Activated naive CD8-positive, alpha-beta T cell treated with anti-CD3 and anti-CD28 coated beads for 36 hours (primary cell): ENCODE data around the gene PRKAG2. TPM values are rescaled to one million over a fixed set of nuclear protein-coding genes. Genes with fewer than 3 reads are reported as not detected.

Experiments
- DNase-seq: peaks from one replicate; pipeline ENCODE4 v3.0.0; 2021
- H3K27ac Mint-ChIP-seq: one replicate; pipeline ENCODE4 v1.8.0; 2022; ENCODE audit warnings: mild to moderate bottlenecking, moderate library complexity, mixed read lengths
- H3K27me3 Mint-ChIP-seq: one replicate; pipeline ENCODE4 v1.8.0; 2022; ENCODE audit warnings: mild to moderate bottlenecking, mixed read lengths
- H3K36me3 Mint-ChIP-seq: one replicate; pipeline ENCODE4 v1.8.0; 2021; ENCODE audit warnings: mild to moderate bottlenecking, mixed read lengths
- H3K4me1 Mint-ChIP-seq: one replicate; pipeline ENCODE4 v1.8.0; 2021; ENCODE audit warnings: mixed read lengths
- H3K4me3 Mint-ChIP-seq: one replicate; pipeline ENCODE4 v1.8.0; 2022; ENCODE audit warnings: mild to moderate bottlenecking, moderate library complexity, mixed read lengths
- H3K9me3 Mint-ChIP-seq: one replicate; pipeline ENCODE4 v1.8.0; 2022; ENCODE audit warnings: mixed read lengths
- total RNA-seq, 2 experiments: library from RNA; stranded (reverse); gene quantifications; one replicate each; pipeline ENCODE4 v1.2.3, GENCODE V29; 2021

Gene PRKAG2
- total RNA-seq, 2 experiments from 2014 or later = 18.7 to 19.4 TPM

GRCh38 chr7:151684408-151685175, 192.3 kb downstream of the PRKAG2 start:
- Mint-ChIP-seq H3K4me1 (peaks cover 7% of the 10 kb centered on the region), H3K27ac (no peak overlapping the region)

DNA sequence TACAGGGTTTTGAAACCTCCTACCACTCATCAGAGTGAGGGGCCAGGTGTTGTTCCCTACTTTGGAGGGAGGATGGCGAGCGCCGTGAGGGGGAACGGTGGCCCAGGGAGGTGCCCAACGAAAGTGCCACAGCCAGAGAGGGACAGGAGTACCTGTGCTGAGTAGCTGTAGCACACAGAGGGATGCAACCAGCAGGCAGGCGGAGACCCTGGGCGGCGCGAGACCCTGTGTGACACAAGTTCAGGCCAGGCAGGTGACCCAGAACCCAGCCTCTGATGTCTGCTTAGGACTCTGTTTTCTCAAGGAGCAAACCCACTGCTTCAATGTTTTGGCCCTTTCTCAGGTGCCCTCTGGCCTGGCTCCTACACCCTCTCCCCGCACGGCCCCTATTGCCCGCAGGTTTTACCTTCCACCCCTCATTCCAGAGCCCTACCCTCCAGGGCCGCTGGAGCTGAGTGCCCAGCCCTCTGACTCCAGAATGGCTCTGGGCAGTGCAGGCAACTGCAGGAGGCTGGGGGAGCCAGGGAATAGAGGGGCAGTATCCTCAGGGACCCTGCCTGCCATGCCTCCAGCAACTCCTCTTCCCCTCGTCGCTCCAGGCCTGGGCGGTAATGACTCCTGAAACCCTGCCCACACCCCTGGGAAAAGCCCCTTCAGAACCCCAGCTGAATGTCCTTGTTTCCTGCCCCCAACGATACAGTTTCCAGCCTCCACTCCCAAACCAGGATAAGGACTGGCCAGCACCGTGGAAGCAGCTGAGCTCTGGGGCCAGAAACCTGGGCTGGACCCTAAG, 193.1 kb downstream of the PRKAG2 start:
- Mint-ChIP-seq H3K9me3 (no peaks in the 10 kb centered on the region), H3K27me3 (no peaks in the 10 kb centered on the region), H3K4me1 (peaks cover 14% of the 10 kb centered on the region), H3K36me3 (no peaks in the 10 kb centered on the region), H3K27ac (no peak overlapping the region), H3K4me3 (no peak overlapping the region)
- no peak for DNase-seq

More at GRCh38 chr7:151684408-151685175, 192.3 kb downstream of the PRKAG2 start:
- no peaks in the 10 kb centered on the region for H3K27me3 Mint-ChIP-seq
- no peak for DNase-seq
- H3K36me3 Mint-ChIP-seq = no peaks in the 10 kb centered on the region
- no peak overlapping the region for H3K4me3 Mint-ChIP-seq
- no peaks in the 10 kb centered on the region for H3K9me3 Mint-ChIP-seq

DNA sequence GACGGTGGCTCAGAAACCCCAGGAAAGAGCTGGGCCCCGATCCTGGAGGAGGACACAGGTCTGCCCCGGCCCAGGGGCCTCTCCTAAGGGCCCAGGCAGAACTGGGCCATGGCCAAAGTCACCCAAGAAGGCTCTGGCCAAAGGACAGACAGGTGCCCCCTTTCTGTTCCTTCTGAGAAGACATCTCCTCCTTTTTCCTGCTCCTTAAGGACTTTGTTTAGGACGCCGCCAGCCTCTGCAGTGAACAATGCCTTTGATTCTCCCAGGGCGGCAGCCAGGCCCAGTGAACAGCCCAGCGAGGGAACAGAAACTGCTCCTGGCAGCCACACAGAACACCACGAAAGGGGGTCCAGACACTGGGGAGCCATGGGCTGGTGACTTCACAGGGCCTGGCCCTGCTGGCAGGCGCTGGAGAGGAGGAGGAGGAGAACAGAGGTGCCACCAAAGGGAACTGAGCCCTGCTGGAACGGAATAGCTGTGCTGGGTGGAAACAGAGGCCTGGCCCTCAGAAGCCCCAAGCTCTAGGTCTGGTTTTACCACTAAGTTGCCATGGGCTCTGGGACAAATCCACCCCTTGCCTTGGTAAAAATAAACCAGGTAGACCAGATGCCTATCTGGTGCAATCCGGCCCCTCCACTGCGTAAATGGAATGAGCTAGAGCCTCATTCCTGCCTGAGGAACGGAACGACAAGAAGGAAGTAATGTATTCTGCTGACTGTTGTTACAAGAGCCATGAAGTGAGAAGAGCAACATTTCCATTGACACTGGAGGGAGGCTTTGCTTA, 193.9 kb downstream of the PRKAG2 start:
- Mint-ChIP-seq H3K9me3 (no peaks in the 10 kb centered on the region), H3K27ac (no peak overlapping the region), H3K4me1 (peaks cover 19% of the 10 kb centered on the region), H3K27me3 (no peaks in the 10 kb centered on the region), H3K36me3 (no peaks in the 10 kb centered on the region), H3K4me3 (no peak overlapping the region)
- no peak for DNase-seq

- Mint-ChIP-seq H3K9me3 (no peaks in the 10 kb centered on the region), H3K4me1 (peaks cover 22% of the 10 kb centered on the region), H3K27ac (no peak overlapping the region), H3K4me3 (no peak overlapping the region), H3K27me3 (no peaks in the 10 kb centered on the region), H3K36me3 (no peaks in the 10 kb centered on the region)
- no peak for DNase-seq
These were observed 195.2 kb downstream of the PRKAG2 start for GRCh38 chr7:151681726-151682125.

- Mint-ChIP-seq H3K27me3 (no peaks in the 10 kb centered on the region), H3K36me3 (no peaks in the 10 kb centered on the region), H3K27ac (no peak overlapping the region), H3K4me3 (no peak overlapping the region), H3K4me1 (peaks cover 22% of the 10 kb centered on the region), H3K9me3 (no peaks in the 10 kb centered on the region)
- DNase-seq = no peak
These were observed 196.1 kb downstream of the PRKAG2 start for GRCh38 chr7:151680810-151681209.

GRCh38 chr7:151679881-151680612, 196.9 kb downstream of the PRKAG2 start:
- Mint-ChIP-seq H3K27ac (no peak overlapping the region), H3K27me3 (no peaks in the 10 kb centered on the region)

GRCh38 chr7:151679071-151679708, 197.7 kb downstream of the PRKAG2 start:
- no peak overlapping the region for H3K27ac Mint-ChIP-seq
- DNase-seq = peak; percentile 8
- no peak overlapping the region for H3K4me3 Mint-ChIP-seq
- H3K27me3 Mint-ChIP-seq = no peaks in the 10 kb centered on the region
- no peaks in the 10 kb centered on the region for H3K36me3 Mint-ChIP-seq
- no peaks in the 10 kb centered on the region for H3K9me3 Mint-ChIP-seq
- peaks cover 22% of the 10 kb centered on the region for H3K4me1 Mint-ChIP-seq

More at GRCh38 chr7:151679881-151680612, 196.9 kb downstream of the PRKAG2 start:
- Mint-ChIP-seq H3K4me1 (peaks cover 22% of the 10 kb centered on the region), H3K4me3 (no peak overlapping the region), H3K9me3 (no peaks in the 10 kb centered on the region), H3K36me3 (no peaks in the 10 kb centered on the region)
- DNase-seq = no peak

DNA sequence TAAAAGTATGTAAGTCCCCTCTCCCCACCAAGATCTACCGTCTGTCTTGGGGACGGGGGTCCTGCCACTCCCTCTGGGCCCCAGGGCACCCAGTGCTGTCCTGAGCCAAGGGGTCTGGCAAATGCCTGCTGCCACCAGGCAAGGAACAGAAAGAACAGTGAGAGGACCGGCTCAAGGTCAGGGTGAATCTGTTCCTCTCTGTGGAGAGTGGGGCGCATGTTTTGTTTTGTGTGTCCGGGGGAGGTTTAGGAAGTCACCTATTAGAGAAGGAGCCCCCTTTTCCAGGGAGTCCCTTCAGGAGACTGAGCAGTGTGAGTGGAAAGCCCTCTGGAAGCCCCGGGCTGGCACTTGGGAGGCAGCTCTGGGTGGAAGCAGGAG, 198.7 kb downstream of the PRKAG2 start:
- Mint-ChIP-seq H3K4me1 (peaks cover 22% of the 10 kb centered on the region), H3K27me3 (no peaks in the 10 kb centered on the region), H3K27ac (no peak overlapping the region), H3K9me3 (no peaks in the 10 kb centered on the region), H3K4me3 (no peak overlapping the region), H3K36me3 (no peaks in the 10 kb centered on the region)
- DNase-seq = no peak

DNA sequence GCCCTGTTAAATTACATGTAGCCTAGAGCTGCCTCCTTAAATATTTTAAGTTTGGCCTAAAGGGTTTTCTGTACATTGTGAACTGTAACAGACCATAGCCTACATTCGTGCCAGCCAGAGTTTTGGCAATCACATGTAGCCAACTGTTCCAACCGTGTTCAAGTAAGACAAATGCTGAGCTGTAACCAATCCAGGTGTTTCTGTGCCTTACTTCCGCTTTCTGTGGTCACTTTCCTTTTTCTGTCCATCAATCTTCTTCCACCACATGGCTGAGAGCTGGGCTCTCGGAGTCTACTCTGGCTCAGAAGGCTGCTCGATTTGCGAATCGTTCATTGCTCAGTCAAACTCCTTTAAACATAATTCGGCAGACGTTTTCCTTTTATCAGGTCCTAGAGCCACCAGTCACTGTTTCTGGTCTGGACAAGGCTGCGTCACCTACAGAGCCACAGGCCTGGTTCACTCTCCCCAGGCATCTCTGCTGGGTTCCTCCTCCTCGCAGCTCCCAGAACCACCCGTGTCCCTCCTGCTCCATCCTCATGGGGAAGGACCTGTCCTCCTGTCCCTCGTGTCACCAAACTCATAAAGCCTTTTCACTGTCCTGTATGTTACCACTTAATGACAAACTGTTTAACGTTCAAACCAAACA, 199.2 kb downstream of the PRKAG2 start:
- no peak overlapping the region for H3K27ac Mint-ChIP-seq
- no peak for DNase-seq
- peaks cover 22% of the 10 kb centered on the region for H3K4me1 Mint-ChIP-seq
- H3K9me3 Mint-ChIP-seq = no peaks in the 10 kb centered on the region
- H3K27me3 Mint-ChIP-seq = no peaks in the 10 kb centered on the region
- no peak overlapping the region for H3K4me3 Mint-ChIP-seq
- peaks cover under 1% of the 10 kb centered on the region for H3K36me3 Mint-ChIP-seq

DNA sequence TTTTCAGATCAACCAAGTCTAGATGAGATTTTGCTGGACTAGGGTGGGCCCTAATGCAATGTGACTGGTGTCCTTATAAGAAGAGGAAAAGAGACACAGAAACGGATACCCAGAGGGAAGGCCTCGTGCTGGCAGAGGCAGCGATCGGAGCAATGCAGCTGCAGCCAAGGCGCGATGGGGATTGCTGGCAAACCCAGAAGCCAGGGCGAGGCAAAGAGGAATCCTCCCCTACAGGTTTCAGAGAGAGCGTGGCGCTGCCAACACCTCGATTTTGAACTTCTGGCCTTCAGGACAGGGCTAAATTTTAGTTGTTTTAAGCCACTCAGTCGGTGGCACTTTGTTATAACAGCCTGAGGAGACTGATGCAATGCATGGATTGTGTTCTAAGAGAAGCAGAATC, 200.2 kb downstream of the PRKAG2 start:
- Mint-ChIP-seq H3K9me3 (no peaks in the 10 kb centered on the region), H3K36me3 (peaks cover 3% of the 10 kb centered on the region), H3K4me3 (no peak overlapping the region), H3K27ac (no peak overlapping the region), H3K4me1 (peaks cover 19% of the 10 kb centered on the region), H3K27me3 (no peaks in the 10 kb centered on the region)
- no peak for DNase-seq

DNA sequence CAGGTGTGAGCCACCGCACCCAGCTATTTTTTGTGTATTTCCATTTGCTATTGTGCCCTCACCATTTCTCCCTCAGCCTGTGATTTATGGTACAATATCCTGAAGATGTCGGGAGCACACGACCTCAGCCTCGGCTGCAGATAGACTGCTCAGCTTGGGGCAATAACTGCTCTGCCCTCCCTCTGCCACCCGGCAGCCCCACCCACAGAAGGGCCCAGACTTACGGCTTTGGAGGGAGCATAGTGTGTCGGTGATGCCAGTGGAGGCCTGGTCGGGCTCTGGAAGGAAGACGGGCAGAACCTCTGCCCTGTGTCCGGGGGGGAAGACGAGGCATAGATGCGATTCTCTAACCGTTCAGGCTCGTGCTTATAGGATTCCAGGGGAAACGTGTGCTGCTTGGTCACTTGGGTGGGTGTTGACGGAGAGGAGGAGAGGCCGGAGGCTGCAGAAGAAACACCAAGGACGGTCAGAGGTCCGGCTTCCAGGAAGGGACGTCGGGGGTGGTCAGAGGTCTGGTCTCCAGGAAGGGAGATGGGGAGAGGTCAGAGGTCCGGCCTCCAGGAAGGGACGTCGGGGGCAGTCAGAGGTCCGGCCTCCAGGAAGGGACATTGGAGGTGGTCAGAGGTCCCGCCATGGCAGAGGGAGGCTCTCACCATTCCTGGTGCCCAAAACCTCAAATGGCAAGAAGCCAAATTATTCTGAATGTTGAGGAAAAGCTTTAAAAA, 201.6 kb downstream of the PRKAG2 start:
- Mint-ChIP-seq H3K4me3 (no peak overlapping the region), H3K36me3 (peaks cover 3% of the 10 kb centered on the region), H3K27ac (no peak overlapping the region), H3K27me3 (no peaks in the 10 kb centered on the region), H3K9me3 (no peaks in the 10 kb centered on the region), H3K4me1 (peaks cover 17% of the 10 kb centered on the region)
- DNase-seq = no peak

DNA sequence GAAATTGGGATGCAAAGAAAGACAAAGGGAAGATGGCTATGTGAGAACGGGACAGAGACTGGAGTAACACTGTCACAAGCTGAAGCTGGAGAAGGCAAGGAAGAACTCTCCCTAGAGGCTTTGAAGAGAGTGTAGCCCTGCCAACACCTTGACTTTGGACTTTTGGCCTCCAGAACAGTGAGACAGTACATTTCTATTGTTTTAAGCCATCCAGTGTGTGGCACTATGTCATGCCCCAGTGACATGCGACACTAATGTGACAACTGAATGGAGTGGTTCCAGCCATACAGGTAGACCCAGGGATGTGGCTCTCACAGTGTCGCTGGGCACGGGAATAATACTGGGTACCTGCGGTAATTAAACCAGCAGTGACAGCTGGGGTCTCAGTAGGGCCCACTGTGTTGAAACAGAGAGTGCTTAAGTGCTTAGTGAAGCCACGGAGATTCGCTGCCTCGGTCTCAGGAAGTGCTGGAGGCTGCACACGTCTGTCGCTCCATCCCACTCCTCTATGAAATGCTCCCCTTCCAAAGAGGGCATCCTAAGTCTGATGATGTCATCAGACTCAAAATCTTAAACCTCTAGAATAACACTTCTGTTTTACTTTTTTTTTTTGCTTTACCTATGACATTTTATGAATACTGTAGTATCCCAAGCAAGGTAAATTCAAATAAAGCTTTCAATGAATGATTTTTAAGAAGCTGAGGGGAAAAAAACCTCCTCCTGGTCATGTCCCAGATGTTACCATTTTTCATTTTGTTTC, 202.6 kb downstream of the PRKAG2 start:
- no peak overlapping the region for H3K4me3 Mint-ChIP-seq
- H3K4me1 Mint-ChIP-seq = peaks cover 13% of the 10 kb centered on the region
- no peak overlapping the region for H3K27ac Mint-ChIP-seq
- no peaks in the 10 kb centered on the region for H3K9me3 Mint-ChIP-seq
- peaks cover 9% of the 10 kb centered on the region for H3K36me3 Mint-ChIP-seq
- no peak for DNase-seq
- no peaks in the 10 kb centered on the region for H3K27me3 Mint-ChIP-seq

GRCh38 chr7:151673216-151673615, 203.7 kb downstream of the PRKAG2 start:
- no peaks in the 10 kb centered on the region for H3K9me3 Mint-ChIP-seq
- no peak overlapping the region for H3K4me3 Mint-ChIP-seq
- peaks cover 4% of the 10 kb centered on the region for H3K4me1 Mint-ChIP-seq
- H3K27ac Mint-ChIP-seq = no peak overlapping the region
- DNase-seq = no peak
- H3K36me3 Mint-ChIP-seq = peaks cover 18% of the 10 kb centered on the region
- no peaks in the 10 kb centered on the region for H3K27me3 Mint-ChIP-seq
